Activated CD8-positive, alpha-beta memory T cell treated with anti-CD3 and anti-CD28 coated beads, Interleukin-2, amount 50 U/mL, for 4 hours (primary cell): ENCODE data around the gene ARHGAP12.
"Not testable (repeated sequence)": the region's sequence is repeated elsewhere in the genome, so short reads cannot be mapped to it uniquely, and the experiment has no call there.

Source experiments
- DNase-seq: peaks from one replicate; pipeline ENCODE4 v3.0.0-alpha.2; 2020

ARHGAP12 gene

DNA sequence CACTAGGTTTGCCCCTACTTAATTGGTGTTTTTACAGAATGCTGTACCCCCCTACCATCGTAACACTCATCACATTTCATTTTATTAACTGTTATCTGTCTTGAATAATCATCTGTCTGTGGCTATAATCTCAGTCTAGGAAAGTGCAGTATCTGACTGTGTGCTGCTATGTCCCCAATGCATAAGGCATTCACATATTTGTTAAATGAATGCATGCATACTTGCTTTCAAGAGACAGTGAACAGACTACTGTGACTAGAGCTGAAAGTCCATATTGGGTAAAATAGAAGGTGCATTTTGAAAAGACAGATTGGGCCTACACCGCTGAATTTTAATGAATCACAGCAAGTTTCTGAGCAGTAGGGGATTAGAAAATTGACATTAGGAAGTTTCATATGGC is 112.3 kb downstream of the ARHGAP12 start:
- no peak for DNase-seq

DNA sequence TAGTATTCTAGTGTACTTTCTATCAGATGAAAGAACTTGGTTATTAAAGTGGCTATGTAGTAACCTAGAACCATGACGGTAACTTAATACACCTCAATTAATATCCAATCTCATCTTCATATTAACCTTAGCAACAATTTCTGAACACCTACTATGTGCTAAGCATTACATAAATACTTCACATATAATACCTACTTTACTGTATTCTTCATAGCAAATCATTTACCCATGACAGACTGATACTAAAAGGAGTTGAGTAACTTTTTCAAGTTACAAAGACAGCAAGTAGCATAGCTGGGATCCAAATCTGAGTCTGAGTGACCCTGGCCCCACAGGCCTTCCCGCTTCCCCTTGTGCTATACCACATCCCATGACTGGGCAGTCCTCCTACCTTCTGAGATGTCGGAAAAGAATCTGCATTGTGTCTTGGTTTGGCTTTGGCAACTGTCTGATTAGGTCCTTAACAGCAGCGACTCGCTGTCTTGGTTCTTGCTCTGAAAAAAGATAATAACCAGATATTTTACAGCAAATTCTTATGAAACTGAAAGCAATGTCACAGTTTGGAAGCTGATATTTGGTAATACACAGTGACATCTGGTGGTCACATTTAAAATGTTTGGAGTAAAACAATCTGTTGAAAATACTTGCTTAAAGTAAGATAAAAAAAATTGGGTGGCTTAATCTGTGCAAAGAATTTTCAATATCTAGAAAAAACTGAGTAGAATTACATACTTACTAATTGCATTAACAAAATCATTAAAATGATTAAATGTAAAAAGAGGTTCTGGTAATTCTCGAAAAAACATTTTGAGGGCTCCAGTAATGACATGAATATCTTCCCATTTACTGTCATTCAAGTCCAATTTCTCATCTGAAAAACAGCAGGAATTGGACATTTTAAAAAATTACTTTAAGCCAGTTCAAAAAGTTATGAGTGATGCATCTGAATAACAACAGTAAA is 120.1 kb downstream of the ARHGAP12 start:
- DNase-seq: no peak

DNA sequence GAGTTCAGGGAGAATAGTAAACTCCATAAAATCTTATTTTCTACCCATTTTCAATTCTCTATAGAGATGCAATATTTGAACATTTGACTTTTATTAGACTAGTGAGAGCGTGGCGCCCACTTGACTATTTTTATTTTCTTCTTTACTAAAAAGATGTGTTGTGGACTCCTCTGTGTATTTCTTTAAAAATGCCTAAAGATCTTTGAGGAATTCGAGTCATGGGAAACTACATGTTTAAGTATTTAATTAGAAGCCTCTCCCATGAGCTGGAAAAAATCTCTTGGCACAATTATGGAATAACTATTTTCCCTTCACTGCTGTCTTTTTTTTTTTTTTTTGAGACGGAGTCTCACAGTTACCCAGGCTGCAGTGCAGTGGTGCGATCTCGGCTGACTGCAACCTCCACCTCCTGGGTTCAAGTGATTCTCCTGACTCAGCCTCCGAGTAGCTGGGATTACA is 124.2 kb downstream of the ARHGAP12 start:
- no peak for DNase-seq

DNA sequence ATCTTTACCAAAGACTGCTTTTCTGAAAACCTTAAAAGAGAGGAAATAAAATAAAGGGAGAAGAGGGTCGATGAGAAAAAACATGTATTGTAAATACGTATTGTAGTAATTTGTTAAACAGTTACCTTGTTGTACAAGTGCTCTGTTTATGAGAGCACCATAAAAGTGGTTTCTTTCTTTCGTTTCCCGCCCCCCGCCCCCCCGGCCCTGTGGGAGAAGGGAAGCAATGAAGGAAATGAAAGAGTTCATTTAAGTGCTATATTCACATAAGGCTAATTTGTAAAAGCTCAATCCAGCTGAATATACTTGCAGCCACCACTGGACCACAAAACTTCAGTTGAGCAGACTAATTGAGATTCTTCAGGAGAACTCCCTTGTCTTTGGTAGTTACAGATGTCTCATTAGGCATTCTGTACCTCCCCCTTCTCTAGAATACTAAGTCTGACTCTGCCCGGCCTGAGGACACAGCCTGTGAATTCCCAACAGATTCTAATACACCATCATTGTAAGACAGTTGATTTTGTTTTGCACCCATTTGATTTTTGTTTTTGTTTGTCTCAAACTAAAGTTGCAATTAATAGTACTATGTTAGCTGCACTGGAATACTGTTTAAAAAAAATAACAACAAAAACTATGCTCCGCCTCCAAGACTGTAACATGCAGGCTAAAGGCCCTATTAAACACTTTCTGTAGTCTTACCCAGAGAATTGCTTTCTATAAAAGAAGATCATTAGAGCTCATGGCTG is 124.9 kb downstream of the ARHGAP12 start:
- no peak for DNase-seq

DNA sequence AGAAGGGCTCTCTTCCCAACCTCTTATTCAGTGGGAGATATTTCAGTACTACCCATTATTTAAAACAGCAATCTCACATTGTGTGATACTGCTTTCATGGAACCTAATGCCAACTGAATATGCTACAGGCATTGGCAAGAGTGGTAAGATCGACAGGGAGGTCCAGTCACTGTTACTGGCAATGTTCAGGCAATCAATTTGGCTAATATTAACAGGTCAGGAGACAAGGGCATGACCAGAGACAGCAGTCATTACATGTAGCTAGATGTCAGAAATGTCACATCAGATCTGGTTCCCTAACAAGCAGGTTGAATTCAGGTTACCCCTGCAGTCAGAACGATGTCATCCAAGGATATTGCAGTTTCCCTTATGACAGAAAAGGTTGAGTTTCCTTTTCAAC is 129.4 kb downstream of the ARHGAP12 start:
- DNase-seq: no peak

DNA sequence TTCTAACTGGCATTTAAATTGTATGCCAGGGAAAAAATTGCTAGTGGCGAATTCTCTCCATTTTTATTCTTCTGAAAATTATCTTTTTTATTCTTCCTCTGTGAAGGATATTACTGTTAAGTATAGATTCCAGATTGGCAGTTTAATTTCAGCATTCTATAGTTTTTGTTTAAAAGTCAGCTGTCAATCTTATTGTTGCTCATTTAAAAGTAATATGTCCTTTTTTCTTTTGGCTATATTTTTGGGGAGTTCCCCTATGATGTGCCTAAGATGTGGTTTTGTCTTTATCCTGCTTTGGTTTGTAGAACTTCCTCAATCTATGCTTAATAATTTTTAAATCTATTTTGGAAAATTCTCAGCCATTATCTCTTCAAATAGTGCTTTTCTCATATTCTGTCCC is 135.9 kb downstream of the ARHGAP12 start:
- no peak for DNase-seq

DNA sequence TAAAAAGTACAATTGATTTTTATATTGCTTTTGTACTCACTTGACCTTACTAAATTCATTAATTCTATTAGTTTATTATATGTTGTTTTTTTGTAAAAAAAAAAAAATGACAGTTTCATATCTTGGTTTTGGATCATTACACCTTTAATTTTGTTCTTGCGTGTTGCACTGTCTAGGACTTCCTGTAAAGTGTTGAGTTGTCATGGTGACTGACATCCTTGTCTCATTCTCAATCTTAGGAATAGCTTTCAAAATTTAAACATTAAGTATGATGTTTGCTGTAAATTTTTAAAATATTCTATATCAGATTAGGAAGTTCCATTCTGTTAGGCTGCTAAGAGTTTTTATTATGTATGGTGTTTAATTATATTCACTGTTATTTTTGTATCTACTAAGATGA is 139.1 kb downstream of the ARHGAP12 start:
- no peak for DNase-seq

DNA sequence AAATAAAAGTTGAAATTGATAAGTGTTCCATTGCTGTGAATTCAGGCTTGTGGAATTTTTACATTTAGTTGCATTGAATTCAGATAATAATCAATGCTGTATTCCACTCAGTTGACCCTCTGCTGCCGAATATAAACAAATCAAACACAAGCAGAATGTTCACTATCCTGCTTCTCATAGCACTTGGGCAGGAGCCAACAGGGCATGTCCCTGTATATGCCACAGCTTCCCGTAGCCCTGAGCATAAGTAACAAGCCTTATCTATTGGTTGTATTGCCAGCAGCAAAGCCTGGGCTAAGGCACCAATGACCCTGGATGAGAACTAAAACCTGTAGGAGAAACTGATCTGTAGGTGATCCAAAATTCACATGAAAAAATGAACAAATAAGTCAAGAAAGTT is 145.9 kb downstream of the ARHGAP12 start:
- no peak for DNase-seq

DNA sequence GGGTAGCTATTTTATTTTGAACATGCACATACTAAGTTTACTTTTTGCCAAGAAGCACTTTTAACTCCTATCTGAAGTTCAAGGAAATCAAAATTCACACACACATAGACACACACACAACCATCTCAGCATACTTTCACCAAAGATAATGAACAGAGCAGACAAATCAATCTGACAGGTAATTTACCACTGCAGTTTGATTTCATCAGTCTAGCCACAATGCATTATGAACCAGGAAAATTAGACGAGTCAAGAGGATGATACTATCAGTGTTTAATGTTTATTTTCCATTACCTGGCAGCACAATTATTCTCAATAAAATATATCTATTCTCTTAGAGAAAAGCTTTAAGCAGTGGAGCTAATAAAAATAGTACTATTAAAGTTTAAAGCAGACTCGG is 147.9 kb downstream of the ARHGAP12 start:
- DNase-seq: no peak

DNA sequence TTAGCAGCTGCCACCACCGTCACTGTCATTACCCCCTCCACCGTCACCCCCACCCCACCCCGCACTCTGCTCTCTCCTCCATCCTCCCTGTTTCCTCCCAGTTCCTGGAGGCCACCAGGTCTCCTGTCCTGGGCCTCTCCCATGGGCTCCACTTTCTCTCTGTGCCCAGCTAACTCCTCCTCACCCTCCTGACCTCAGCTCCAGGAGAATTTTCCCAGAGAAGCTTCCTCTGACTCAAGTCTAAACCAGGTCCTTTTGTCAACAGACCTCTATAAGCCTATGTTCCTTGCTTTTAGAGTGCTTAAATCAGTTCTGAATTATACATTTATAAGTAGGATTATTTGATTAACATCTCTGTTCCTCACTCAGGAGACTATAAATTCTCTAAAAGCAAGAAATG is 150.0 kb downstream of the ARHGAP12 start:
- no peak for DNase-seq

DNA sequence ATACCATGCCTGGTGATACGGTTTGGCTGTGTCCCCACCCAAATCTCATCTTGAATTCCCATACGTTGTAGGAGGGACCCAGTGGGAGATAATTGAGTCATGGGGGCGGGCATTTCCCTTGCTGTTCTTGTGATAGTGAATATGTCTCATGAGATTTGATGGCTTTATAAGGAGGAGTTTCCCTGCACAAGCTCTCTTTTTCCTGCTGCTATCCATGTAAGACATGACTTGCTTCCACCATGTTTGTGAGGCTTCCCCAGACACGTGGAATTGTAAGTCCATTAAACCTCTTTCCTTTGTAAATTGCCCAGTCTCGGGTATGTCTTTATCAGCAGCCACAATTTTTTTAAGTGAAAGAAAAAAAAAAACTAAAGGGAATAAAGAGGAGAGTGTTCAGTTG is 152.5 kb downstream of the ARHGAP12 start:
- no peak for DNase-seq

DNA sequence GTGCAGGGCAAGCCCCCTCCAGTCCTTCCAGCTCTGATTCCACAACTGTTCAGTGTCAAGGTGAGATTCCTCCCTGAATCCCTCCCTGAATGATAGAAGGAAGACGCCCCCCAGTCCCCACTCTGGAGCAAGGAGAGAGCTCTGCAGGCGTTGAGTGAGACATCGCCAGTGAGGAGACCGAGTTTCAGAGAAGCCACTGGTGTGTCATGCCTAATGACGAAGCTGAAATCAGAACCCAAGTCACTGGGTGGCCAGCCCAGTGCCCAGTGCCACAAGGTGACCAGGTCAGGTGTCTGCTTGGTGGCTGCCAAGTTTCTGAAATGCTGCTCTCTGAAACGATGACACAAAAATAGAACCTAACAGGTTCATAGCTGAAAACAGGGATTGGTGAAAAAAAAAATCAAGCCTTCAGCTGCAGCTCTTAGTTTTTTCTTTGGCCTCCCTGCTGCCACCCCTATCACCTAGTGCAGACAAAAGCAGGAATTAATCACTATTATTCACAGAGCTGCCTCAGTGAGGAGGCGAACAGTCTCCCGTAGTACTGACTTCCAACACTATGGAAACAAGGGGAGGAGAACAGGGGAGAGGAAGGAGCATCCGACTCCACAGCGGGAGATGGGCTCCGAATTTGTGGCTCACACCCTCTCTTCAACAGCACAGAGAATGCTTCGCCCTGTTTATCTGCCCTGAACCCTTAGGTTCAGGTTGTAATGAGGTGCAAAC is 153.5 kb downstream of the ARHGAP12 start:
- no peak for DNase-seq

DNA sequence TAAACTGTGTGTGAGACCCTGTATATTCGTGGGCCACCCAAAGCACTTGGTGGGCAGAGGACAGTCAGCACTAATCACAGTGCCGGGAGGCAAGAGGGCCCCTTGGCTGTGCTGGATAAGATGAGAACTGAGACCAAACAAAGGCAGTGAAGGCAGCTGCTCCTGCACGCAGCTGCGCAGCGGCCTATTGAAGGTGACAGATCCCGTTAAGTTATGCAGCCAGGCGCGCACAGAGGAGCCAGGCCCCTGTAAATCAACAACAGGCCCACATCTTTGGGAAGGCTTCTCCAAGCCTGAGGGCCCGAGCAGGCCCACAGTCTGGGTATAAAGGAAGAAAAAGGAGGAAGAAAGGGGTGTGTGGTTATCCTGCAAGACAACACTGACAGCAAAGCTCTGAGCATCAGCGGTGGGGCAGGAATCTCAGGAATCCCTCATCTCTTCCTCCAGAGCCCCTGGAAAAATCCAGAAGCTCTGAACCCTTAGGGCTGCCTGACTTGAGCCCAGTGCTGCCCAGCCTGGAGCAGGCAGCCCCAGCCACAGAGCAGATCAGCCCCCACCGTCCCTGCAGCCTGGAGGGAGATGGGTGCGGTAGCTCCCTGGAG is 154.2 kb downstream of the ARHGAP12 start:
- DNase-seq: no peak

DNA sequence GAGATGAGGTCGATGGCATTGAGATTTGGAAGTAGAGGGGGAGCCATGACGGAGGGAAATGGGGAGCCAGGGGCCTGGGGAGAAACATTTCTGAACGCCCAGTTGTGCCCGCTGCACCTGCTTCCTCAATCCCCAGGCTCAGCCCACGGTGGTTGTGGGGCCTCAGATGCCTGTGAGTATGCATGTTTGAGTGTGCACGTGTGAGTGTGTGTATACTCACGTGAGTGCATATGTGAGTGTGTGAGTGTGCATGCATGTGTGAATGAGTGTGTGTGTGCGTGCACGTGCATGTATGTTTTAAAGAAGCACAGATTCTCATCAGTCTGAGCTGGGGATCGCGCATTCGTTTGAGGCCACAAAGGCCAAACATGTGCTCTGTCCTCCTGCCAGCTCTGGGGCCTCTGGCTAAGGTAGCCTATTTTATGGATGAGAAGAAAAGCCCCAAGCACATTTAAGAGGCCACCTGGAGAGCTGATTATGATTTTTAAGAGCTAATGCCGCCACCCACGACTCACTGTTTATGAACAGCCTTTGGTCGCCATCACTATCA is 154.8 kb downstream of the ARHGAP12 start:
- DNase-seq: no peak

DNA sequence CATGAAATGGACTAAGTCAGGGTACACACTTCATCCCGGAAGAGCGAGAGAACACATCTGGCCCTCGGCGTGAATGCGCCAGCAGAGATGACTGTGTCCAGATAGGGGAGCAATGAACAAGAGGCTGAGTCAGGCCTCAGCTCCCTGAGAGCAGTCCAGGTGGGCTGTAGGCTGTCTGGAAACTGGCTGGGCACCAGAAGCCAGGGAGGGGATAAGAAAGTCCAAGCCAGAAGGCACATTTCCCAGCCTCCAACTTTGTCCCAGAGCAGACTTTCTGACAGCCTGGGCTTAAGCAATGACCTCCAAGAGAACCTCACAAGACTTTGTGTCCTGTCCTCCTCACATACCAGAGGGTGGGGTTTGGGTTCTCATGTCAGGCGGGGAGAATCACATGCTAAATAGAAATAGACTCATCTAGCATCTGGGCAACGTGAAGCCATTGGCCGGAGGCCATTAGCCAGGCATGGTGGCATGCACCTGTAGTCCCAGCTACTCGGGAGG is 157.2 kb downstream of the ARHGAP12 start:
- DNase-seq: no peak

DNA sequence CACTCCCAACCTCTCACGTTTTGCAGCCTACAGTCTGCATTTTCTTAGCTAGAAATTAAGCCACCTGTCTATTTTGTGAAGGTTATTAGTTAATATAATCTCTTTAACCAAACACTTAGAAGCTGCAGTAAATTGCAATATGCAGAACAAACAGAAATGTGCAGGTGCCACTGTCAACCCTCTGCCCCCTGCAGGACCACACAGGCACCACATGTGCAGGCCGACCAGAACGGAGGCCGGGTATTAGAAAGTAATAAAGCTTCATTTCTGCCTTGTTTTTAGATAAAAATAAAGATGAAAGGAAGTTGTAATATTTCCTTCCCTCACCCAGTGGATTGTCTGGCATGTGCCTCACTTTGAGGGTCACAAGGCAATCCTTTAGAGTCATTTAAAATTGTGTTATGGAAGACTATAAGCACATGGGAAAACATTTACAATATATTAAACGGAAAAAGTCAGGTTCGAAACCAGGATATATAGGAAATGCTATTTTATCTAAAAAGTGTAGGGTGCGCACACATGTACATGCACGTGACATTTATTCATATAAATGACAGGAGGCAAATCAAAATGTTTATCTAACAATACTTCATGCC is 158.2 kb downstream of the ARHGAP12 start:
- peak; percentile 65 for DNase-seq

DNA sequence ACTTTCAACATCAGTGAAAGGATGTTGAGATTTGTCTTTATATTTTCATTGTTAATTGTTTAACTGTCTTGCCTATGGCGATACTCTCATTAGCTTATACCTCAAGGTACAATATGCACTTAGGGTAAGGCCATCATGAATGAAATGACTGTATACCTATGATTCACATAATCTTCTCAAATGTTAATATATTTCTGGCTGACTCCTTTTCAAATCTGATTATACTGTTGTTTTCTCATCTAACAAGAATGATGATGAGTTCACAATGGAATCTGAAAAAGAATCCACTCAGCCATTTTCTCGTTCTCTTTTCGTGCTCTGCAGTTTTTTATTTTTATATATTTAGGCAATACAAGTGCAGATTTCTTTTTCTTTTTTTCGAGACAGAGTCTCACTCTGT is 159.1 kb downstream of the ARHGAP12 start:
- no peak for DNase-seq

DNA sequence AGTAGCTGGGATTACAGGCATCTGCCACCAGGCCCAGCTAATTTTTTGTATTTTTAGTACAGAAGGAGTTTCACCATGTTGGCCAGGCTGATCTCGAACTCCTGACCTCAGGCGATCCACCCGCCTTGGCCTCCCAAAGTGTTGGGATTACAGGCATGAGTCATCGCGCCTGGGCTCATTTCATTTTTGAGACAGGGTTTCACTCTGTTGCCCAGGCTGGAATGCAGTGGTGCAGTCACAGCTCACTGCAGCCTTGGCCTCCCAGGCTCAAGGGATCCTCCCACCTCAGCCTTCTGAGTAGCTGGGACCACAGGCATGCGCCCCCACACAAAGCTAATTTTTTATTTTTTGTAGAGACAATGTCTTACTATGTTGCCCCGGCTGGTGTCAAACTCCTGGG is 159.7 kb downstream of the ARHGAP12 start:
- DNase-seq: not testable (repeated sequence)

DNA sequence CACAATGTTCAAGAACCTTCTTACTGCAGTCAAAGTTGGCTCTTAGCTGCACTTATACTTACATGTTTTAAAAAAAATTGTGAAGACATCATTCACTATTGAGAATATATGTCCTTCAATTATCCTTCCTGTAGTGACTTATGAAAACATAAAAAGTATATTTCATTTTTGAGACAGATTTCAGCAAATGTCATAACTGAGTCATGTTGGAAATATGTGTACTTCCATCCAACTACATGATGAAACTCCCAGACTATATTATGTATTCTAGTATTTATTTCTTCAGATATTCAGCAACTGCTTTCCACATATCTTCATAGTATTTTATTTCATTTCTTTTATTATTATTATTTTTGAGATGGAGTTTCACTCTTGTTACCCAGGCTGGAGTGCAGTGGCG is 160.2 kb downstream of the ARHGAP12 start:
- no peak for DNase-seq

DNA sequence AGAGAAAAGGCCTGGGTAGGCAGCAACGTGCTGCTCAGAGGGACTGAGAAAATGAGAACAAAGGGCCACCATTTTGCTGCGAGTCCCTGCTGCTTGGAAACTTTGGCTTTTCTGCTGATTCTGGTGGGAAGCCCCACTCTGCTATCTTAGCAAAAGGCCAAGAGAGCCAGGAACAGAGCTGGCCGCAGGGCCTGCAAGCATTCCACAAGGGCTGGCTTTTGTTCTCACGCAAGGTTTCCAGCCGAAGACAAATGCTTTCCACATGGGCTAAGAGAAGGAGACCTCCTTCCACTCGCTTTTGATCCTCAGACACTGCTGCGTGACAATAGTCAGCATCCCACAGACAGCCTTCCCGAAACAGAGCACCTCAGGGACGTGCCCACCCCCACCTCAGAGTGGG is 163.1 kb downstream of the ARHGAP12 start:
- DNase-seq: no peak

DNA sequence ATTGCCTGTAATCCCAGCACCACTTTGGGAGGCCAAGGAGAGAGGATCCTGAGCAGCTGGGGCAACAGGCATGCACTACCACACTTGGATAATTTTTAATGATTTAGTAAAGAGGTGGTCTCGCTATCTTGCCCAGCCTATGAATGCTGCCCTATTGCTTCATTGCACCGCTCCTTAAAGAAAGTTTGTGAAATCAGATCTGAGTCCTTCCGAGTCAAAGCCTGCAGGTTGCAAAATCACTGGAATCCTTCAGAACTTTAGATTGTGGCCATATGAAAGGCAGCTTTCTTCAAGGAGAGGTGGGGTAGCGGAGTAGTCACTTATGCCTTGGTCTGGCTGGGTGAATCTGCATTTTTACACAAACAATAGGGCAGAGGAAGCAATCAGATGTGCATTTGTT is 166.3 kb downstream of the ARHGAP12 start:
- no peak for DNase-seq

DNA sequence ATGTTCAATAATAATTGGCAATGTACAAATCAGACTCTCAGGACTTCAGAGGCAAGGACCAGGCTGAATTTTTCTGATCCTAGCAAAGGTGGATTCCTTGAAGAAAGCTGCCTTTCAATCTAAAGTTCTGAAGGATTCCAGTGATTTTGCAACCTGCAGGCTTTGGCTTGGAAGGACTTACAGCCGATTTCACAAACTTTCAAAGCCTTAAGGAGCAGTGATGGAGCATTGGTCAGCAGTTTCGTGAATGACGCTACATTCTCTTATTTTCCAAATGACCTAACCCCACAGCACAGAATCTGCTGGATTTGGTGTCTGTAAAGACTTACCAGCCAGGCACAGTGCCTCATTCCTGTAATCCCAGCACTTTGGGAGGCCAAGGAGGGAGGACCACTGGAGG is 167.5 kb downstream of the ARHGAP12 start:
- no peak for DNase-seq
